ENCODE results near the gene POU1F1. TPM values are rescaled to one million over a fixed set of nuclear protein-coding genes. Genes with fewer than 3 reads are reported as not detected.

The POU1F1 gene
- total and polyA plus RNA-seq, 2 donors (not counting 1 experiment from before 2014, with no cell fraction given) = not detected

DNA sequence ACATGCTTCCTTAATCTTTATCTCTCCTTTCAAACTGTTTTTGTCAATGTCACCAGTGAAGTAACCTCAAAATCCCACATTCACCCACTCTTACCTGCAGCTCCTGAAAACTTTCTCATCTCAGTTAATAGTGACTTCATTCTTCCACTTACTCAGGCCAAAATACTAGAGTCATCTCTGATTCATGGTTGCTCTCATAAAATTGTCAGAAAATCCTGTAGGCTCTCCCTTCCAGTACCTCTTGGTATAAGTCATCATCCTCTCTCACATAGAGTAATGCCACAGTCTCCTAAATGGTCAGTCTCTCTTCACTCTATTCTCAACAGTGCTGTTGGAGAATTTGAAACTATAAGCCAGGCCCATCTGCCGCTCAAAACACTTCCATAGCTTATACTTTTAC lies 34.9 kb upstream of the POU1F1 start:
- no peaks in the 10 kb centered on the region for H3K79me2 ChIP-seq (ENCODE audit: control insufficient read depth, insufficient read depth, low read length)
- H4K20me1 ChIP-seq (ENCODE audit: control insufficient read depth, extremely low read depth, insufficient read depth, low read length) = no peaks in the 10 kb centered on the region
- no peak overlapping the region for H3K9ac ChIP-seq (ENCODE audit: insufficient read depth, low read length)
- H2AFZ ChIP-seq (ENCODE audit: low read length) = no peak overlapping the region
- DNase-seq (ENCODE audit: low read depth in 2 of 2) = peak in 1 of 2 donors; percentile 60
- H3K27ac ChIP-seq (ENCODE audit: insufficient read depth, low read length) = no peak overlapping the region
- no peaks in the 10 kb centered on the region for H3K36me3 ChIP-seq (ENCODE audit: control insufficient read depth, insufficient read depth, low read length)
- H3K4me2 ChIP-seq (ENCODE audit: extremely low read depth, insufficient read depth, low read length) = no peak overlapping the region
- no peaks in the 10 kb centered on the region for H3K4me1 ChIP-seq (ENCODE audit: control insufficient read depth, extremely low read depth, insufficient read depth, low read length)
- no peaks in the 10 kb centered on the region for H3K27me3 ChIP-seq (ENCODE audit: control insufficient read depth, insufficient read depth, low read length)
- H3K9me3 ChIP-seq (ENCODE audit: control insufficient read depth, insufficient read depth, low read depth, low read length) = no peaks in the 10 kb centered on the region
- TF ChIP-seq EZH2 (IDR thresholded peaks at IDR 0.05; ENCODE audit: low read length, missing control alignments) = no peak
- TF ChIP-seq, protein P1, sequence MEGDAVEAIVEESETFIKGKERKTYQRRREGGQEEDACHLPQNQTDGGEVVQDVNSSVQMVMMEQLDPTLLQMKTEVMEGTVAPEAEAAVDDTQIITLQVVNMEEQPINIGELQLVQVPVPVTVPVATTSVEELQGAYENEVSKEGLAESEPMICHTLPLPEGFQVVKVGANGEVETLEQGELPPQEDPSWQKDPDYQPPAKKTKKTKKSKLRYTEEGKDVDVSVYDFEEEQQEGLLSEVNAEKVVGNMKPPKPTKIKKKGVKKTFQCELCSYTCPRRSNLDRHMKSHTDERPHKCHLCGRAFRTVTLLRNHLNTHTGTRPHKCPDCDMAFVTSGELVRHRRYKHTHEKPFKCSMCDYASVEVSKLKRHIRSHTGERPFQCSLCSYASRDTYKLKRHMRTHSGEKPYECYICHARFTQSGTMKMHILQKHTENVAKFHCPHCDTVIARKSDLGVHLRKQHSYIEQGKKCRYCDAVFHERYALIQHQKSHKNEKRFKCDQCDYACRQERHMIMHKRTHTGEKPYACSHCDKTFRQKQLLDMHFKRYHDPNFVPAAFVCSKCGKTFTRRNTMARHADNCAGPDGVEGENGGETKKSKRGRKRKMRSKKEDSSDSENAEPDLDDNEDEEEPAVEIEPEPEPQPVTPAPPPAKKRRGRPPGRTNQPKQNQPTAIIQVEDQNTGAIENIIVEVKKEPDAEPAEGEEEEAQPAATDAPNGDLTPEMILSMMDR (conservative IDR thresholded peaks at IDR 0.05 in 1 of 2, IDR thresholded peaks at IDR 0.05 in 1 of 2; ENCODE audit: low read depth in 1 of 2, low read length in 2 of 2) = no peak
- H3K4me3 ChIP-seq (replicated peaks in 1 of 4; ENCODE audit: control extremely low read depth in 1 of 4, insufficient read depth in 1 of 4, low read depth in 3 of 4, low read length in 4 of 4) = no peak overlapping the region

DNA sequence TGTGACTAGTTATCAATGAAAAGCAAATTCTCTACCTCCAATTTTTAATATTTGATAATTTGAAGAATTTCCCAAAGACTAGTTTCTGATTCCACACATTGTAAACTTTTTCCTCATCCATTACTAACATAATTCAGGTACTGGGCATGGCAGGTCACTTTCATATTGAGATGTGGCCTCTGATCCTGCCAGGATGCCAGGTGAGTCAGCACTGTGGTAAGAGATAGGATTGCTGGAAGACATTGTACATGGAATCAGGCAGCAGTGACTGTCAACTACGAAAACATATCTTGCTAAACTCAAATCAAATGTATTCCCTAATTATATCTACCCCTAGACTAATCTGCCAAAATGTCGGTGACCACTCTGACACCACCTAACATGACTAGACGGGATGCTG lies 33.2 kb upstream of the POU1F1 start:
- Histone ChIP-seq H3K36me3 (ENCODE audit: control insufficient read depth, insufficient read depth, low read length) (no peaks in the 10 kb centered on the region), H3K9ac (ENCODE audit: insufficient read depth, low read length) (no peak overlapping the region), H3K4me3 (replicated peaks in 1 of 4; ENCODE audit: control extremely low read depth in 1 of 4, insufficient read depth in 1 of 4, low read depth in 3 of 4, low read length in 4 of 4) (no peak overlapping the region), H2AFZ (ENCODE audit: low read length) (no peak overlapping the region), H4K20me1 (ENCODE audit: control insufficient read depth, extremely low read depth, insufficient read depth, low read length) (no peaks in the 10 kb centered on the region), H3K79me2 (ENCODE audit: control insufficient read depth, insufficient read depth, low read length) (no peaks in the 10 kb centered on the region), H3K27me3 (ENCODE audit: control insufficient read depth, insufficient read depth, low read length) (no peaks in the 10 kb centered on the region), H3K9me3 (ENCODE audit: control insufficient read depth, insufficient read depth, low read depth, low read length) (no peaks in the 10 kb centered on the region), H3K4me2 (ENCODE audit: extremely low read depth, insufficient read depth, low read length) (no peak overlapping the region), H3K4me1 (ENCODE audit: control insufficient read depth, extremely low read depth, insufficient read depth, low read length) (no peaks in the 10 kb centered on the region), H3K27ac (ENCODE audit: insufficient read depth, low read length) (no peak overlapping the region)
- DNase-seq (ENCODE audit: low read depth in 2 of 2) = peak in 1 of 2 donors; percentile 23
- TF ChIP-seq, protein P1 (conservative IDR thresholded peaks at IDR 0.05 in 1 of 2, IDR thresholded peaks at IDR 0.05 in 1 of 2; ENCODE audit: low read depth in 1 of 2, low read length in 2 of 2) = no peak
- no peak for TF ChIP-seq EZH2 (IDR thresholded peaks at IDR 0.05; ENCODE audit: low read length, missing control alignments)

DNA sequence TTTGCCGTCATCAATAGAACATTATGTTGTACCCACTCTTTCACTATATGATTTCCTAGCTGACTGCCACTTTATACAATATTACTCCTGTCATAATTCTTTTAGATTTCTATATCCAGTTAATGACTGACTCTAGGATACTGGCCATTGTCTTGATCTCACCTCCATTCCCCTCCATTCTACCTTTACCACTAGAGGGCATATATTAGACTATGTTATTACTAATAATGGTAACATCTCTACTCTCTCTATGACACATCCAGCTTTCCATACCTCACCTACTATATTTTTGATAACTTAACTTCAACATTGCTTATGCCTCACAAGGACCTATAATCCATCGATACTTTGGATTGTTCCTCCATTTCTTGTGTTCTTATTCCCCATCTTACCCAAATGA lies 31.4 kb upstream of the POU1F1 start:
- H3K27ac ChIP-seq (ENCODE audit: insufficient read depth, low read length) = no peak overlapping the region
- no peak overlapping the region for H3K9ac ChIP-seq (ENCODE audit: insufficient read depth, low read length)
- no peak overlapping the region for H3K4me3 ChIP-seq (replicated peaks in 1 of 4; ENCODE audit: control extremely low read depth in 1 of 4, insufficient read depth in 1 of 4, low read depth in 3 of 4, low read length in 4 of 4)
- TF ChIP-seq EZH2 (IDR thresholded peaks at IDR 0.05; ENCODE audit: low read length, missing control alignments) = no peak
- TF ChIP-seq, protein P1 (conservative IDR thresholded peaks at IDR 0.05 in 1 of 2, IDR thresholded peaks at IDR 0.05 in 1 of 2; ENCODE audit: low read depth in 1 of 2, low read length in 2 of 2) = peak in 1 of 2 donors; percentile 21
- H4K20me1 ChIP-seq (ENCODE audit: control insufficient read depth, extremely low read depth, insufficient read depth, low read length) = no peaks in the 10 kb centered on the region
- no peak overlapping the region for H2AFZ ChIP-seq (ENCODE audit: low read length)
- H3K4me2 ChIP-seq (ENCODE audit: extremely low read depth, insufficient read depth, low read length) = no peak overlapping the region
- H3K4me1 ChIP-seq (ENCODE audit: control insufficient read depth, extremely low read depth, insufficient read depth, low read length) = no peaks in the 10 kb centered on the region
- no peaks in the 10 kb centered on the region for H3K79me2 ChIP-seq (ENCODE audit: control insufficient read depth, insufficient read depth, low read length)
- no peaks in the 10 kb centered on the region for H3K36me3 ChIP-seq (ENCODE audit: control insufficient read depth, insufficient read depth, low read length)
- H3K9me3 ChIP-seq (ENCODE audit: control insufficient read depth, insufficient read depth, low read depth, low read length) = no peaks in the 10 kb centered on the region
- DNase-seq (ENCODE audit: low read depth in 2 of 2) = no peak
- H3K27me3 ChIP-seq (ENCODE audit: control insufficient read depth, insufficient read depth, low read length) = no peaks in the 10 kb centered on the region

Measured in fibroblast of lung (primary cell).